Astrocyte (in vitro differentiated cells and primary cell): ENCODE measurements around the gene MICU2. TPM values are rescaled to one million over a fixed set of nuclear protein-coding genes. Genes with fewer than 3 reads are reported as not detected.

Experiments used
- DNase-seq: peaks from one replicate; pipeline ENCODE4 v3.0.0-alpha.2; 2010; ENCODE audit warnings: low read depth
- FAIRE-seq: peaks from 2 replicates; lab custom pipeline; 2011; peaks lifted over from hg19 to GRCh38; lab: Jason Lieb, UNC
- H2AFZ ChIP-seq: 2 replicates; pipeline ENCODE4 v1.6.0; 2012; ENCODE audit warnings: low read depth, low read length, inconsistent platforms
- H3K27ac ChIP-seq: 2 replicates; pipeline ENCODE4 v1.5.1; 2011; ENCODE audit warnings: low read depth, low read length, inconsistent platforms
- H3K27me3 ChIP-seq: 2 replicates; pipeline ENCODE4 v1.6.0; 2011; ENCODE audit warnings: low read length, inconsistent platforms; ENCODE audit not compliant: insufficient read depth
- H3K36me3 ChIP-seq: 2 replicates; pipeline ENCODE4 v1.5.1; 2011; ENCODE audit warnings: low read length, inconsistent platforms; ENCODE audit not compliant: insufficient read depth
- H3K4me1 ChIP-seq: 2 replicates; pipeline ENCODE4 v1.5.1; 2011; ENCODE audit warnings: low read length, inconsistent platforms; ENCODE audit not compliant: insufficient read depth
- H3K4me2 ChIP-seq: 2 replicates; pipeline ENCODE4 v1.6.0; 2012; ENCODE audit warnings: low read length, inconsistent platforms
- H3K4me3 ChIP-seq: 2 replicates; pipeline ENCODE4 v1.5.1; 2011; ENCODE audit warnings: low read depth, mild to moderate bottlenecking, low read length, inconsistent platforms; ENCODE audit not compliant: insufficient read depth
- H3K79me2 ChIP-seq: 2 replicates; pipeline ENCODE4 v1.6.0; 2012; ENCODE audit warnings: mild to moderate bottlenecking, low read length, inconsistent platforms; ENCODE audit not compliant: insufficient read depth
- H3K9ac ChIP-seq: 2 replicates; pipeline ENCODE4 v1.6.0; 2012; ENCODE audit warnings: mild to moderate bottlenecking, low read length, inconsistent platforms
- H3K9me3 ChIP-seq: 2 replicates; pipeline ENCODE4 v1.5.1; 2012; ENCODE audit warnings: low read depth, mild to moderate bottlenecking, low read length, inconsistent platforms; ENCODE audit not compliant: insufficient read depth
- H4K20me1 ChIP-seq: 2 replicates; pipeline ENCODE4 v1.6.0; 2012; ENCODE audit warnings: low read length, inconsistent platforms; ENCODE audit not compliant: insufficient read depth
- H3K27ac Mint-ChIP-seq: one replicate; pipeline ENCODE4 v1.8.0; 2021; ENCODE audit warnings: mild to moderate bottlenecking, mixed read lengths; ENCODE audit not compliant: unreplicated experiment
- H3K27me3 Mint-ChIP-seq: one replicate; pipeline ENCODE4 v1.8.0; 2021; ENCODE audit warnings: low read depth, mixed read lengths; ENCODE audit not compliant: unreplicated experiment
- H3K36me3 Mint-ChIP-seq: one replicate; pipeline ENCODE4 v1.8.0; 2021; ENCODE audit warnings: low read depth, mixed read lengths; ENCODE audit not compliant: unreplicated experiment
- H3K4me1 Mint-ChIP-seq: one replicate; pipeline ENCODE4 v1.8.0; 2021; ENCODE audit warnings: low read depth, mixed read lengths; ENCODE audit not compliant: unreplicated experiment
- H3K4me3 Mint-ChIP-seq: one replicate; pipeline ENCODE4 v1.8.0; 2021; ENCODE audit warnings: mild to moderate bottlenecking, moderate library complexity, mixed read lengths; ENCODE audit not compliant: unreplicated experiment
- H3K9me3 Mint-ChIP-seq: one replicate; pipeline ENCODE4 v1.8.0; 2021; ENCODE audit warnings: mild to moderate bottlenecking, mixed read lengths; ENCODE audit not compliant: unreplicated experiment
- EZH2 ChIP-seq: IDR thresholded peaks from 2 replicates; pipeline ENCODE4 v1.6.1; 2012; ENCODE audit warnings: mild to moderate bottlenecking, low read length, inconsistent platforms; ENCODE audit not compliant: insufficient read depth
- total RNA-seq: library from RNA; stranded (reverse); gene quantifications from 2 replicates; pipeline ENCODE4 v1.2.1, GENCODE V29; 2021
- TF ChIP-seq, protein P1 (sequence below): IDR thresholded peaks from 2 replicates; pipeline ENCODE4 v1.5.1; 2011; ENCODE audit warnings: low read depth, mild to moderate bottlenecking, inconsistent platforms, low read length, moderate library complexity; ENCODE audit not compliant: insufficient read depth

The MICU2 gene
- total RNA-seq, 1 donor from 2014 or later, result 31.8 TPM

DNA sequence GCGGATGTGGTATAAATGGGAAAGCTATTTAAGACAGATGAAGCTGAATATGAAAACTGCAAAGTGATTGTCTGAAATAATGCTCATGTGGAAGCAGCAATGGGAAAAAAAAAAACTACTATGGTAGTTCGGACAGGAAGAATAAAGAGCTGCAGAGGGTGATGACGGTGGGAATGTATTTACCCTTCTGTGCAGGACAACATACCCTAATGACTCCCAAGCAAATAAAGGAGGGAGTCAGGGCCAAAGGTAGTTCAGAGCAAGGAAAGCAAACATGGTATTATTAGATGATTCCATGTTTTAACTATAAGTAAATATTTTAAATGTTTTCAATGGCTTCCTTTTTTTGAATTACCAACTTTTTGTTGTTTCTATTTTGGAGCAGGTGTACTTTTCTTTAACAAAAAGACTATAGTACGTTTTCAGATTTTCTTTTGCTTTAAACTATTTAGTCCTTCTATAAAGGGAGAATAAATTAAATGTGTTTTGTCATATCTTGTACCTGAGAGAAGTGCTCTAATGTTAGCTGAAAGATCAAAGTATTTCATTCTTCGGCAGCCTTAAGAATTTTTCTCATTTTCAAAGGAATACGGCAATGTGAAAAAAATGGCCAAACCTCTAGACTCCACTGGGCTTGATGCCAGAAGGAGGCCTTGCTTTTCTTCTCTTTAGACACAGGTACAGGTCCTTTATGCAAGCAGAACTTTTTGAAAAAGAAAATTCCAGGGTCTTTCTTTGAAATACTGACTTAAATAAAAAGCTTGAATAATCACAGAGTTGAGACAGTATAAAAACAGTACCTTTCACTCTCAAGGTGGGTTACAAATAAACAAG is 77.0 kb downstream of the MICU2 start:
- H3K4me2 ChIP-seq, result no peak overlapping the region
- peaks cover 3% of the 10 kb centered on the region for H3K4me1 Mint-ChIP-seq
- no peaks in the 10 kb centered on the region for H3K9me3 ChIP-seq
- no peaks in the 10 kb centered on the region for H4K20me1 ChIP-seq
- no peak overlapping the region for H3K4me3 ChIP-seq
- H3K36me3 ChIP-seq, result no peaks in the 10 kb centered on the region
- no peaks in the 10 kb centered on the region for H3K36me3 Mint-ChIP-seq
- H3K4me3 Mint-ChIP-seq, result no peak overlapping the region
- no peak overlapping the region for H2AFZ ChIP-seq
- H3K27me3 Mint-ChIP-seq, result no peaks in the 10 kb centered on the region
- no peak for DNase-seq
- no peak overlapping the region for H3K9ac ChIP-seq
- H3K9me3 Mint-ChIP-seq, result no peaks in the 10 kb centered on the region
- peaks cover 10% of the 10 kb centered on the region for H3K4me1 ChIP-seq
- H3K79me2 ChIP-seq, result no peaks in the 10 kb centered on the region
- no peak overlapping the region for H3K27ac ChIP-seq
- H3K27me3 ChIP-seq, result no peaks in the 10 kb centered on the region
- no peak overlapping the region for H3K27ac Mint-ChIP-seq
- FAIRE-seq, result no peak
- TF ChIP-seq, protein P1, sequence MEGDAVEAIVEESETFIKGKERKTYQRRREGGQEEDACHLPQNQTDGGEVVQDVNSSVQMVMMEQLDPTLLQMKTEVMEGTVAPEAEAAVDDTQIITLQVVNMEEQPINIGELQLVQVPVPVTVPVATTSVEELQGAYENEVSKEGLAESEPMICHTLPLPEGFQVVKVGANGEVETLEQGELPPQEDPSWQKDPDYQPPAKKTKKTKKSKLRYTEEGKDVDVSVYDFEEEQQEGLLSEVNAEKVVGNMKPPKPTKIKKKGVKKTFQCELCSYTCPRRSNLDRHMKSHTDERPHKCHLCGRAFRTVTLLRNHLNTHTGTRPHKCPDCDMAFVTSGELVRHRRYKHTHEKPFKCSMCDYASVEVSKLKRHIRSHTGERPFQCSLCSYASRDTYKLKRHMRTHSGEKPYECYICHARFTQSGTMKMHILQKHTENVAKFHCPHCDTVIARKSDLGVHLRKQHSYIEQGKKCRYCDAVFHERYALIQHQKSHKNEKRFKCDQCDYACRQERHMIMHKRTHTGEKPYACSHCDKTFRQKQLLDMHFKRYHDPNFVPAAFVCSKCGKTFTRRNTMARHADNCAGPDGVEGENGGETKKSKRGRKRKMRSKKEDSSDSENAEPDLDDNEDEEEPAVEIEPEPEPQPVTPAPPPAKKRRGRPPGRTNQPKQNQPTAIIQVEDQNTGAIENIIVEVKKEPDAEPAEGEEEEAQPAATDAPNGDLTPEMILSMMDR, result no peak

DNA sequence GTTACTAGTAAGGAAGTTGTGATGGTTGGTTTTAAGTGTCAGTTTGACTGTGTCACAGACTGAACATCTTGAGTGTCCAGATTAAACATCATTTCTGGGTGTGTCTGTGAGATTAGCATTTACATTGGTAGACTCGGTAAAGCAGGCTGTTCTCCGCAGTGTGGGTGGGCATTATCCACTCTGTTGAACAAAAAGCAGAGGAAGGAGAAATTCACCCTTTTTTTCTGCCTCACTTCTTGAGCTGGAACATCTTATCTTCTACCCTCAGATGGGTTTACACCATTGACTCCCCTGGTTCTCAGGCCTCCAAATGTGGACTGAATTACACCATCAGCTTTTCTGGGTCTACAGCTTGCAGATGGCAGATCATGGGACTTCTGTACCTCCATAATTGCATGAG is 81.1 kb downstream of the MICU2 start:
- TF ChIP-seq, protein P1, result no peak
- TF ChIP-seq EZH2, result no peak
- H3K79me2 ChIP-seq, result no peaks in the 10 kb centered on the region
- no peaks in the 10 kb centered on the region for H3K9me3 Mint-ChIP-seq

DNA sequence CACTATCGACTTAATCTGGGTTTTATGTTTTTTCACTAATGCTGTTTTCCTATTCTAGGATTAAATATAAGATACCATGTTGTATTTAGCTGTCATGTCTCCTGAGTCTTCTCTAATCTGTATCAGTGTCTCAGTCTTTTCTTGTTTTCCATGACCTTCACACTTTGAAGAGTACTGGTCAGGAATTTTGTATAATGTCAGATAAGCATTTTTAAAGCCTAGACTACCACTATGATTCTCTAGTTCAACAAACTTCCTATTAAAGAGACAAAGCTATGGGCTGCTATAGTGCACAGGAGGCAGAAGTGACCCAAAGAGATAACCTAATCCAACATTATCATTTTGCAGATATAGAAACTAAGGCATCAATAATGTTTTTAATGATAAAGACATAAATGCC is 81.8 kb downstream of the MICU2 start:
- Histone ChIP-seq H3K4me2 (no peak overlapping the region), H3K79me2 (no peaks in the 10 kb centered on the region), H2AFZ (no peak overlapping the region), H3K27ac (no peak overlapping the region), H3K4me1 (no peaks in the 10 kb centered on the region), H3K36me3 (peaks cover 3% of the 10 kb centered on the region), H3K27me3 (no peaks in the 10 kb centered on the region), H3K4me3 (no peak overlapping the region), H3K9ac (no peak overlapping the region), H3K9me3 (no peaks in the 10 kb centered on the region), H4K20me1 (no peaks in the 10 kb centered on the region)
- Mint-ChIP-seq H3K4me1 (no peaks in the 10 kb centered on the region), H3K36me3 (peaks cover 3% of the 10 kb centered on the region), H3K4me3 (no peak overlapping the region), H3K27ac (no peak overlapping the region), H3K27me3 (no peaks in the 10 kb centered on the region), H3K9me3 (no peaks in the 10 kb centered on the region)
- DNase-seq (no peak), FAIRE-seq (no peak)
- no peak for TF ChIP-seq EZH2
- TF ChIP-seq, protein P1, result no peak

More for the DNA sequence above, 81.1 kb downstream of the MICU2 start:
- Mint-ChIP-seq H3K27me3 (no peaks in the 10 kb centered on the region), H3K27ac (no peak overlapping the region), H3K36me3 (peaks cover 3% of the 10 kb centered on the region), H3K4me1 (no peaks in the 10 kb centered on the region), H3K4me3 (no peak overlapping the region)
- Histone ChIP-seq H3K4me2 (no peak overlapping the region), H3K9me3 (no peaks in the 10 kb centered on the region), H3K4me3 (no peak overlapping the region), H4K20me1 (no peaks in the 10 kb centered on the region), H3K4me1 (no peaks in the 10 kb centered on the region), H3K9ac (no peak overlapping the region), H3K27ac (no peak overlapping the region), H3K36me3 (peaks cover 3% of the 10 kb centered on the region), H2AFZ (no peak overlapping the region), H3K27me3 (no peaks in the 10 kb centered on the region)
- DNase-seq (no peak), FAIRE-seq (no peak)
